ENCODE results near the gene SEC14L6.

GRCh38 chr22:30523646-30524489, 22.7 kb downstream of the SEC14L6 start:
- TF ChIP-seq ESRRA (IDR thresholded peaks at IDR 0.05; ENCODE audit: borderline replicate concordance, low read depth) (no peak), CTCF (IDR thresholded peaks at IDR 0.05 in 2 of 3, conservative IDR thresholded peaks at IDR 0.05 in 1 of 3; ENCODE audit: insufficient read depth in 2 of 3, low read depth in 1 of 3, low read length in 3 of 3) (no peak), KLF6 (CRISPR knock-in tag; IDR thresholded peaks at IDR 0.05; ENCODE audit: borderline replicate concordance) (no peak), NRF1 (conservative IDR thresholded peaks at IDR 0.05 in 1 of 2, IDR thresholded peaks at IDR 0.05 in 1 of 2) (no peak), ZBTB33 (CRISPR knock-in tag; IDR thresholded peaks at IDR 0.05) (no peak), NFIC (IDR thresholded peaks at IDR 0.05) (no peak)
